Smooth muscle cell (in vitro differentiated cells): ENCODE results near the gene TOP1. TPM values are rescaled to one million over a fixed set of nuclear protein-coding genes. Genes with fewer than 3 reads are reported as not detected.

Experiments
- DNase-seq: peaks from one replicate; lab custom pipeline; 2025; ENCODE audit not compliant: unreplicated experiment; lab: John Stamatoyannopoulos, UW
- H2AFZ ChIP-seq: fragments of 200-600 bp; sonication (generic); 2 replicates; pipeline ENCODE4 v1.6.0; 2016; ENCODE audit warnings: antibody characterized with exemption, low read depth, mild to moderate bottlenecking
- H3F3A ChIP-seq: fragments of 200-600 bp; sonication (generic); 2 replicates; pipeline ENCODE4 v1.6.0; 2017; ENCODE audit warnings: antibody characterized with exemption, low read depth
- H3K27ac ChIP-seq: fragments of 200-600 bp; sonication (generic); 2 replicates; pipeline ENCODE4 v1.5.1; 2016; ENCODE audit warnings: low read depth, mild to moderate bottlenecking
- H3K27me3 ChIP-seq: fragments of 200-600 bp; sonication (generic); 2 replicates; pipeline ENCODE4 v1.6.1; 2016; ENCODE audit warnings: low read depth, mild to moderate bottlenecking
- H3K36me3 ChIP-seq: fragments of 200-600 bp; sonication (generic); 2 replicates; pipeline ENCODE4 v1.5.1; 2016; ENCODE audit warnings: low read depth
- H3K4me1 ChIP-seq: fragments of 200-600 bp; sonication (generic); 2 replicates; pipeline ENCODE4 v1.5.1; 2016; ENCODE audit warnings: low read depth
- H3K4me2 ChIP-seq: fragments of 200-600 bp; sonication (generic); 2 replicates; pipeline ENCODE4 v1.6.0; 2016; ENCODE audit warnings: mild to moderate bottlenecking
- H3K4me3 ChIP-seq: fragments of 200-600 bp; sonication (generic); 2 replicates; pipeline ENCODE4 v1.5.1; 2016; ENCODE audit warnings: mild to moderate bottlenecking
- H3K79me2 ChIP-seq: fragments of 200-600 bp; sonication (generic); 2 replicates; pipeline ENCODE4 v1.6.0; 2016; ENCODE audit warnings: low read depth, mild to moderate bottlenecking
- H3K9ac ChIP-seq: fragments of 200-600 bp; sonication (generic); 2 replicates; pipeline ENCODE4 v1.6.0; 2016; ENCODE audit warnings: low read depth
- H3K9me3 ChIP-seq: fragments of 200-600 bp; sonication (generic); replicated peaks from 2 replicates; pipeline ENCODE4 v1.5.1; 2016; ENCODE audit warnings: low read depth
- H4K20me1 ChIP-seq: fragments of 200-600 bp; sonication (generic); 2 replicates; pipeline ENCODE4 v1.6.0; 2016; ENCODE audit warnings: low read depth
- WGBS: methylation state at CpG from one replicate; pipeline ENCODE4 v1.1.7; 2016; ENCODE audit warnings: low lambda C conversion rate; 5-methylcytosine and 5-hydroxymethylcytosine counted together
- polyA plus RNA-seq: library from polyadenylated mRNA; unstranded; fragments of >200 nt; fragmentation: Nextera tagmentation; extraction: Ambion mirVana; gene quantifications from 2 replicates; pipeline ENCODE4 v1.2.1, GENCODE V29; 2016
- total RNA-seq: library from RNA; depleted of rRNA; stranded (reverse); fragments of >200 nt; gene quantifications from 2 replicates; pipeline ENCODE4 v1.2.3, GENCODE V29; 2014
- TF ChIP-seq, protein P1 (sequence below): fragments of 200-600 bp; sonication (generic); IDR thresholded peaks from 2 replicates; pipeline ENCODE4 v1.5.1; 2017; ENCODE audit warnings: borderline replicate concordance, mild to moderate bottlenecking, antibody characterized with exemption; ENCODE audit not compliant: insufficient read depth, poor library complexity, severe bottlenecking

The TOP1 gene
- total RNA-seq (28.6 and 28.9 TPM in 2 replicates), polyA plus RNA-seq (17.0 and 23.6 TPM in 2 replicates)

DNA sequence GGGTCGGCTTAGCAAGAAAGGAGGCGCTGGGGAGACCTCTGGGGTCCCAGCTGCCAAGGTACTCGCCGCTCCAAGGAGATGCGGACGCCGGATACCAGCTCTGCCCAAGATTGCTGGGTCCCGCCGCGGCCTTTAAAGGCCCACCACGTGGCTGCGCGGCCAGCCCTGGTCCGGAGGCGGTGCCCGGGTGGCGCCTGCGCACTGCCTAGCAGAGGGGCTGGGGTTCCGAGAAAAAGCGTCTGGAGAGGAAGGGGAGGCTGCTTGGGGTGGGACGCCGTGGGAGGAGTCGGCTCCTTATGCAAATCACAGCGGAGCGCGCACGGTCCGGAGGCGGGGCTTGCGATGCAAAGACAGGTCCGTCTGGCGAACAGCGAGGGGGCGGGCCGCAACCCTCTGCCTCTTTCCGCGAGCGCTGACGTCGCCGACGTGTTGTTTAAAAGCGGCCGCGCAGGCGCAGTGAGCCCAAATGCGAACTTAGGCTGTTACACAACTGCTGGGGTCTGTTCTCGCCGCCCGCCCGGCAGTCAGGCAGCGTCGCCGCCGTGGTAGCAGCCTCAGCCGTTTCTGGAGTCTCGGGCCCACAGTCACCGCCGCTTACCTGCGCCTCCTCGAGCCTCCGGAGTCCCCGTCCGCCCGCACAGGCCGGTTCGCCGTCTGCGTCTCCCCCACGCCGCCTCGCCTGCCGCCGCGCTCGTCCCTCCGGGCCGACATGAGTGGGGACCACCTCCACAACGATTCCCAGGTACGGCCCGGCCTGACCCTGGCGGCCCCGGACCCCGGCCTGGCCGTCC, at the start of gene TOP1:
Gene TOP1 (plus strand): TSS at position 464 of the 791 bp plus-strand sequence. CDS start 246 bp downstream, at position 710.
- Histone ChIP-seq H2AFZ (peak within 1 kb of the TSS; percentile 71), H4K20me1 (peaks cover 39% of the 10 kb centered on the region), H3F3A (no peaks in the 10 kb centered on the region), H3K27ac (peak within 1 kb of the TSS; percentile 97), H3K79me2 (peaks cover 49% of the 10 kb centered on the region), H3K4me1 (peaks cover 39% of the 10 kb centered on the region), H3K9me3 (no peaks in the 10 kb centered on the region), H3K4me2 (peak within 1 kb of the TSS; percentile 98), H3K4me3 (peak within 1 kb of the TSS; percentile 94), H3K9ac (peak within 1 kb of the TSS; percentile 100), H3K27me3 (no peaks in the 10 kb centered on the region), H3K36me3 (no peaks in the 10 kb centered on the region)
- DNase-seq: peak; percentile 99
- 1% methylated on average over 82 of the region's 85 CpGs for WGBS
- TF ChIP-seq, protein P1, sequence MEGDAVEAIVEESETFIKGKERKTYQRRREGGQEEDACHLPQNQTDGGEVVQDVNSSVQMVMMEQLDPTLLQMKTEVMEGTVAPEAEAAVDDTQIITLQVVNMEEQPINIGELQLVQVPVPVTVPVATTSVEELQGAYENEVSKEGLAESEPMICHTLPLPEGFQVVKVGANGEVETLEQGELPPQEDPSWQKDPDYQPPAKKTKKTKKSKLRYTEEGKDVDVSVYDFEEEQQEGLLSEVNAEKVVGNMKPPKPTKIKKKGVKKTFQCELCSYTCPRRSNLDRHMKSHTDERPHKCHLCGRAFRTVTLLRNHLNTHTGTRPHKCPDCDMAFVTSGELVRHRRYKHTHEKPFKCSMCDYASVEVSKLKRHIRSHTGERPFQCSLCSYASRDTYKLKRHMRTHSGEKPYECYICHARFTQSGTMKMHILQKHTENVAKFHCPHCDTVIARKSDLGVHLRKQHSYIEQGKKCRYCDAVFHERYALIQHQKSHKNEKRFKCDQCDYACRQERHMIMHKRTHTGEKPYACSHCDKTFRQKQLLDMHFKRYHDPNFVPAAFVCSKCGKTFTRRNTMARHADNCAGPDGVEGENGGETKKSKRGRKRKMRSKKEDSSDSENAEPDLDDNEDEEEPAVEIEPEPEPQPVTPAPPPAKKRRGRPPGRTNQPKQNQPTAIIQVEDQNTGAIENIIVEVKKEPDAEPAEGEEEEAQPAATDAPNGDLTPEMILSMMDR: no peak

GRCh38 chr20:40979247-40979646, 49.4 kb upstream of the TOP1 start:
- H3K9ac ChIP-seq: no peak overlapping the region
- DNase-seq: no peak
- H3K4me2 ChIP-seq: no peak overlapping the region
- no peaks in the 10 kb centered on the region for H3K4me1 ChIP-seq
- H3K36me3 ChIP-seq: no peaks in the 10 kb centered on the region
- H2AFZ ChIP-seq: no peak overlapping the region
- WGBS: 83% methylated on average over 2 of the region's 2 CpGs
- H3F3A ChIP-seq: no peaks in the 10 kb centered on the region
- TF ChIP-seq, protein P1: no peak
- no peaks in the 10 kb centered on the region for H3K79me2 ChIP-seq
- H4K20me1 ChIP-seq: no peaks in the 10 kb centered on the region
- no peak overlapping the region for H3K27ac ChIP-seq
- H3K9me3 ChIP-seq: peaks cover 4% of the 10 kb centered on the region
- H3K4me3 ChIP-seq: no peak overlapping the region
- H3K27me3 ChIP-seq: no peaks in the 10 kb centered on the region

DNA sequence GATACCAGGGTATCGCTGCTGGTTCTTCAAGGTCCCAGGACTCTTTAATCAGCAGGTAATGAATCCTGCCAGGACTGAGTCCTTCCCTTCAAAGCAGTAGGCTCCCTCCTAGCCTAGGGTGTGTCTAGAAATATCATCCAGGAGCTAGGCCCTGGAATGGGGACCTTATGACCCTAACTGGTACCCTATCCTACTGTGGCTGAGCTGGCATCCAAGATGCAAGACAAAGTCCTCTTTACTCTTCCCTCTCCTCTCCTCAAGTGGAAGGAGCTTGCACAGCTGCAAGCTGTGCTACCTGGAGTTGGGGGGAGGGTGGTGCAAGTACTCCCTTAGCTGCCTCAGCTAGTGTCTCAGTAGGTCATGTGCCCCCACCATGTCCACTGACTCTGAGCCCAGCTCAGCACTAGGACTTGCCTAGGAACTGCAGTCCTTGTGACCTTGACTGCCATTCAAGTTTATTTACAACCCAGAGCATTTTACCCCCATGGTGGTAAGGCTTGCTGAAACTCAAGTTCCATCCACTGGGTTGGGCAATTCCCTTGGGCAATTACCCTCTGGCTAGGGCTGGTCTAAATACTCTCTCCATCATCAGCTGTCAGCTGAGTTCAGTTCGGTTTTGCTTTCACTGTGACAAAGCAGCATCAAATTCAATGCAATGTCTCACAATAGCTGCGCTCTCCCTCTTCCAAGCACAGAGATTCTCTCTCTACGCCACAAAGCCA, 48.4 kb upstream of the TOP1 start:
- H3K4me2 ChIP-seq: no peak overlapping the region
- H3F3A ChIP-seq: no peaks in the 10 kb centered on the region
- no peaks in the 10 kb centered on the region for H3K4me1 ChIP-seq
- no peak overlapping the region for H3K9ac ChIP-seq
- H2AFZ ChIP-seq: no peak overlapping the region
- peaks cover 4% of the 10 kb centered on the region for H3K9me3 ChIP-seq
- no peak for DNase-seq
- 94% methylated on average over 4 of the region's 4 CpGs for WGBS
- no peak overlapping the region for H3K27ac ChIP-seq
- no peaks in the 10 kb centered on the region for H3K27me3 ChIP-seq
- H3K36me3 ChIP-seq: no peaks in the 10 kb centered on the region
- no peak overlapping the region for H3K4me3 ChIP-seq
- H3K79me2 ChIP-seq: no peaks in the 10 kb centered on the region
- no peaks in the 10 kb centered on the region for H4K20me1 ChIP-seq
- TF ChIP-seq, protein P1: no peak
